CD14-positive monocyte (primary cell): ENCODE measurements around the gene ANKRD12. TPM values are rescaled to one million over a fixed set of nuclear protein-coding genes. Genes with fewer than 3 reads are reported as not detected.
A peak's percentile ranks its signal among the peaks of the same experiment; 100 is the strongest.

Source experiments
- DNase-seq, 3 donors: peaks; one replicate each; pipeline ENCODE4 v3.0.0-alpha.2; 2011 to 2022
- H2AFZ ChIP-seq: 2 replicates; pipeline ENCODE4 v1.6.0; 2012; ENCODE audit warnings: mild to moderate bottlenecking, low read depth, low read length, inconsistent platforms; ENCODE audit not compliant: insufficient read depth, poor library complexity, severe bottlenecking
- H3K27ac ChIP-seq, 2 donors: 1 replicate in 1 of 2; 2 replicates in 1 of 2; pipeline ENCODE4 v1.5.1; 2012 to 2013; ENCODE audit warnings: low read length in 2 of 2, control low read depth in 1 of 2, inconsistent platforms in 1 of 2, low read depth in 1 of 2, mild to moderate bottlenecking in 1 of 2
- H3K27me3 ChIP-seq, 2 donors: one replicate each; pipeline versions ENCODE4 v1.6.0 to v1.6.1; 2011 to 2013; ENCODE audit warnings: low read length in 2 of 2; ENCODE audit not compliant: control insufficient read depth in 2 of 2, insufficient read depth in 2 of 2
- H3K36me3 ChIP-seq, 2 donors: replicated peaks in 1 of 2; 1 replicate in 1 of 2; 2 replicates in 1 of 2; pipeline versions ENCODE4 v1.5.1 to v1.6.1; 2012 to 2013; ENCODE audit warnings: low read length in 2 of 2, control low read depth in 1 of 2, inconsistent platforms in 1 of 2, mild to moderate bottlenecking in 1 of 2; ENCODE audit not compliant: insufficient read depth in 2 of 2, control insufficient read depth in 1 of 2
- H3K4me1 ChIP-seq, 2 donors: 1 replicate in 1 of 2; 2 replicates in 1 of 2; pipeline versions ENCODE4 v1.5.1 to v1.6.1; 2012 to 2013; ENCODE audit warnings: low read length in 2 of 2, control low read depth in 1 of 2, inconsistent platforms in 1 of 2, mild to moderate bottlenecking in 1 of 2, moderate library complexity in 1 of 2; ENCODE audit not compliant: insufficient read depth in 2 of 2, control insufficient read depth in 1 of 2
- H3K4me2 ChIP-seq: replicated peaks from 2 replicates; pipeline ENCODE3; 2012; ENCODE audit warnings: low read length, moderate library complexity, mild to moderate bottlenecking; ENCODE audit not compliant: poor library complexity, severe bottlenecking; ENCODE audit errors: extremely low read depth
- H3K4me3 ChIP-seq, 3 experiments: fragments of 200-600 bp in 1 of 3; sonication (generic) in 1 of 3; replicated peaks in 1 of 3; 1 replicate in 2 of 3; 2 replicates in 1 of 3; pipeline ENCODE4 v1.5.1; 2011 to 2013; ENCODE audit warnings: low read length in 3 of 3, mild to moderate bottlenecking in 3 of 3, control low read depth in 2 of 3, low read depth in 2 of 3, inconsistent platforms in 1 of 3, moderate library complexity in 1 of 3
- H3K79me2 ChIP-seq: 2 replicates; pipeline ENCODE4 v1.6.0; 2012; ENCODE audit warnings: mild to moderate bottlenecking, control low read depth, inconsistent platforms, low read length, moderate library complexity; ENCODE audit not compliant: insufficient read depth
- H3K9ac ChIP-seq: 2 replicates; pipeline ENCODE4 v1.6.0; 2017; ENCODE audit warnings: low read length, mild to moderate bottlenecking; ENCODE audit not compliant: insufficient read depth, poor library complexity, severe bottlenecking
- H3K9me3 ChIP-seq, 2 donors: replicated peaks in 1 of 2; 1 replicate in 1 of 2; 2 replicates in 1 of 2; pipeline versions ENCODE4 v1.5.1 to v1.6.1; 2012 to 2013; ENCODE audit warnings: low read length in 2 of 2, control low read depth in 1 of 2; ENCODE audit not compliant: control insufficient read depth in 1 of 2, insufficient read depth in 1 of 2
- H4K20me1 ChIP-seq: 2 replicates; pipeline ENCODE4 v1.6.0; 2012; ENCODE audit warnings: mild to moderate bottlenecking, low read length, control low read depth, moderate library complexity; ENCODE audit not compliant: insufficient read depth
- H3K27ac Mint-ChIP-seq, 7 donors: one replicate each; pipeline ENCODE4 v1.8.0; 2020; ENCODE audit warnings: mild to moderate bottlenecking in 7 of 7, mixed read lengths in 7 of 7, moderate library complexity in 6 of 7, inconsistent platforms in 2 of 7
- H3K27me3 Mint-ChIP-seq, 3 donors: one replicate each; pipeline ENCODE4 v1.8.0; 2021 to 2022; ENCODE audit warnings: low read depth in 3 of 3, mild to moderate bottlenecking in 3 of 3, mixed read lengths in 3 of 3, moderate library complexity in 3 of 3, inconsistent platforms in 1 of 3
- H3K36me3 Mint-ChIP-seq, 2 donors: one replicate each; pipeline ENCODE4 v1.8.0; 2020; ENCODE audit warnings: mixed read lengths in 2 of 2, inconsistent platforms in 1 of 2, mild to moderate bottlenecking in 1 of 2
- H3K4me1 Mint-ChIP-seq: one replicate; pipeline ENCODE4 v1.8.0; 2020; ENCODE audit warnings: mild to moderate bottlenecking, mixed read lengths
- H3K4me3 Mint-ChIP-seq, 2 donors: one replicate each; pipeline ENCODE4 v1.8.0; 2020; ENCODE audit warnings: mild to moderate bottlenecking in 2 of 2, mixed read lengths in 2 of 2, moderate library complexity in 1 of 2
- H3K9me3 Mint-ChIP-seq, 7 donors: one replicate each; pipeline ENCODE4 v1.8.0; 2020 to 2022; ENCODE audit warnings: mixed read lengths in 7 of 7, mild to moderate bottlenecking in 6 of 7, moderate library complexity in 6 of 7, inconsistent platforms in 2 of 7
- WGBS: methylation state at CpG from one replicate; pipeline ENCODE4 v1.1.5; 2013; ENCODE audit warnings: missing lambda C conversion rate; ENCODE audit not compliant: insufficient coverage; 5-methylcytosine and 5-hydroxymethylcytosine counted together
- intact Hi-C, 2 donors: fragments of 100-400 bp; cut with micrococcal nuclease; formaldehyde crosslinking; loops; one replicate each; pipeline versions ENCODE4 v1.15.0 to v1.15.1; 2023
- polyA plus RNA-seq, 3 donors: library from polyadenylated mRNA; depleted of rRNA in 1 of 3; unstranded in 2 of 3; stranded (reverse) in 1 of 3; fragments of 300-500 nt in 2 of 3; fragments of >200 nt in 1 of 3; fragmentation: Illumina TruSeq in 2 of 3; gene quantifications; 1 replicate in 2 of 3; 2 replicates in 1 of 3; pipeline ENCODE4 v1.2.3, GENCODE V29; 2012 to 2021
- TF ChIP-seq, protein P1 (sequence below): fragments of 200-600 bp; IDR thresholded peaks from one replicate; pipeline ENCODE4 v1.8.0; 2022; ENCODE audit warnings: antibody characterized with exemption, mild to moderate bottlenecking

The ANKRD12 gene
- polyA plus RNA-seq, 3 donors: 9.3 to 15.5 (median 15.4) TPM

- Mint-ChIP-seq H3K27ac (peak overlapping the region in 4 of 7 donors; percentile 37 to 84 (median 58)), H3K9me3 (peaks cover 2 to 5% (median 3%) of the 10 kb centered on the region in 7 donors), H3K27me3 (no peaks in the 10 kb centered on the region), H3K36me3 (peaks cover 10 to 15% of the 10 kb centered on the region in 2 donors), H3K4me1 (peaks cover 75% of the 10 kb centered on the region), H3K4me3 (no peak overlapping the region)
- 82% methylated on average over 3 of the region's 4 CpGs for WGBS
- Histone ChIP-seq H3K9me3 (no peaks in the 10 kb centered on the region), H4K20me1 (peaks cover 83% of the 10 kb centered on the region), H3K79me2 (peaks cover 83% of the 10 kb centered on the region), H3K4me2 (no peak overlapping the region), H3K27me3 (no peaks in the 10 kb centered on the region), H3K4me3 (no peak overlapping the region), H3K36me3 (no peaks in the 10 kb centered on the region), H2AFZ (no peak overlapping the region), H3K27ac (no peak overlapping the region), H3K9ac (no peak overlapping the region), H3K4me1 (peaks cover 23 to 40% of the 10 kb centered on the region in 2 donors)
- intact Hi-C loops: no loop called here
- TF ChIP-seq, protein P1, sequence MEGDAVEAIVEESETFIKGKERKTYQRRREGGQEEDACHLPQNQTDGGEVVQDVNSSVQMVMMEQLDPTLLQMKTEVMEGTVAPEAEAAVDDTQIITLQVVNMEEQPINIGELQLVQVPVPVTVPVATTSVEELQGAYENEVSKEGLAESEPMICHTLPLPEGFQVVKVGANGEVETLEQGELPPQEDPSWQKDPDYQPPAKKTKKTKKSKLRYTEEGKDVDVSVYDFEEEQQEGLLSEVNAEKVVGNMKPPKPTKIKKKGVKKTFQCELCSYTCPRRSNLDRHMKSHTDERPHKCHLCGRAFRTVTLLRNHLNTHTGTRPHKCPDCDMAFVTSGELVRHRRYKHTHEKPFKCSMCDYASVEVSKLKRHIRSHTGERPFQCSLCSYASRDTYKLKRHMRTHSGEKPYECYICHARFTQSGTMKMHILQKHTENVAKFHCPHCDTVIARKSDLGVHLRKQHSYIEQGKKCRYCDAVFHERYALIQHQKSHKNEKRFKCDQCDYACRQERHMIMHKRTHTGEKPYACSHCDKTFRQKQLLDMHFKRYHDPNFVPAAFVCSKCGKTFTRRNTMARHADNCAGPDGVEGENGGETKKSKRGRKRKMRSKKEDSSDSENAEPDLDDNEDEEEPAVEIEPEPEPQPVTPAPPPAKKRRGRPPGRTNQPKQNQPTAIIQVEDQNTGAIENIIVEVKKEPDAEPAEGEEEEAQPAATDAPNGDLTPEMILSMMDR: no peak
- no peak for DNase-seq
Observed at GRCh38 chr18:9172506-9173127, 36.0 kb downstream of the ANKRD12 start.

DNA sequence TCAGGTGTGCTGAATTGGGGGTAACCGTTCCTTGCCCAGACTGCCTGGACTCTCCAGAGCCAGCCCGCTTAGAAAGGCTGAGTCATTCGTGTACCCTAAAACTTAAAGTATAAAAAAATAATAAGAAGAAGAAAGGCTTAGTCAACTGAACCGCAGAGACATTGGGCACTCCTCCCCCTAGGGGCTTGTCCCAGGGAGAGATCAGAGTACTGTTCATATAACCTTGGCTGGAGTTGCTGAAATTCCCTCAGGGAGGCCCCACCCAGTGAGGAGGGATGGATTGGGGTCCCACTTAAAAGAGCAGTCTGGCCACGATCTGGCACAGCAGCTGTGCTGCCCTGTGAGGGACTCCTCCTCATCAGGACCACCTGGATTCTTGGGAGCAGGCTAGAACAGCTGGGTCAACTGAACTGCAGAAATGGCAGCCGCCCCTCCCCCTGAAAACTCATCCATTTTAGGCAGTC is 37.2 kb downstream of the ANKRD12 start:
- Mint-ChIP-seq H3K9me3 (peaks cover 1 to 5% (median 2%) of the 10 kb centered on the region in 7 donors), H3K27me3 (no peaks in the 10 kb centered on the region), H3K4me3 (peak overlapping the region in 1 of 2 donors; percentile 63), H3K4me1 (peaks cover 74% of the 10 kb centered on the region), H3K27ac (peak overlapping the region in 6 of 7 donors; percentile 15 to 80 (median 58)), H3K36me3 (peaks cover 6 to 17% of the 10 kb centered on the region in 2 donors)
- 43% methylated on average over 1 of the region's 6 CpGs for WGBS
- peak overlapping the region; percentile 69 for H3K4me2 ChIP-seq
- peak overlapping the region in 1 of 3 experiments; percentile 50 for H3K4me3 ChIP-seq
- H2AFZ ChIP-seq: no peak overlapping the region
- TF ChIP-seq, protein P1: no peak
- peak overlapping the region; percentile 34 to 74 for H3K27ac ChIP-seq
- no peak overlapping the region for H3K9ac ChIP-seq
- DNase-seq: no peak
- intact Hi-C loops: no loop called here
- H3K36me3 ChIP-seq: no peaks in the 10 kb centered on the region
- H3K27me3 ChIP-seq: no peaks in the 10 kb centered on the region
- peaks cover 23 to 42% of the 10 kb centered on the region in 2 donors for H3K4me1 ChIP-seq
- H3K9me3 ChIP-seq: no peaks in the 10 kb centered on the region
- H3K79me2 ChIP-seq: peaks cover 87% of the 10 kb centered on the region
- H4K20me1 ChIP-seq: peaks cover 87% of the 10 kb centered on the region
